Prostate gland (tissue), 2 donors: ENCODE results near the gene DOCK2. TPM values are rescaled to one million over a fixed set of nuclear protein-coding genes. Genes with fewer than 3 reads are reported as not detected.

Source experiments
- DNase-seq: peaks from one replicate; pipeline ENCODE4 v3.0.0-alpha.2; 2019; ENCODE audit warnings: low spot score
- H3K27ac ChIP-seq, 2 donors: fragments of 200-600 bp; sonication (generic); 2 replicates each; pipeline ENCODE4 v1.5.1; 2017 to 2019
- H3K27me3 ChIP-seq: fragments of 200-600 bp; sonication (generic); replicated peaks from 2 replicates; pipeline ENCODE4 v1.5.1; 2019; ENCODE audit not compliant: insufficient read depth
- H3K36me3 ChIP-seq, 2 donors: fragments of 200-600 bp; sonication (generic); 1 replicate in 1 of 2; 2 replicates in 1 of 2; pipeline versions ENCODE4 v1.5.1 to v1.8.1; 2017 to 2019
- H3K4me1 ChIP-seq: fragments of 200-600 bp; sonication (generic); replicated peaks from 2 replicates; pipeline ENCODE4 v1.5.1; 2019
- H3K4me3 ChIP-seq, 2 donors: fragments of 200-600 bp; sonication (generic); 2 replicates each; pipeline ENCODE4 v1.5.1; 2017 to 2019
- H3K9me3 ChIP-seq: fragments of 200-600 bp; sonication (generic); 2 replicates; pipeline ENCODE4 v1.5.1; 2017
- CTCF ChIP-seq, 4 experiments: fragments of 200-600 bp in 2 of 4; fragments of 450-650 bp in 2 of 4; sonication (generic) in 2 of 4; IDR thresholded peaks; 1 replicate in 3 of 4; 2 replicates in 1 of 4; pipeline ENCODE4 v1.5.1; 2016 to 2019; ENCODE audit warnings: antibody characterized with exemption in 4 of 4, mild to moderate bottlenecking in 2 of 4, moderate library complexity in 2 of 4
- POLR2A ChIP-seq: fragments of 450-650 bp; IDR thresholded peaks from one replicate; pipeline ENCODE4 v1.6.1; 2016; ENCODE audit warnings: antibody characterized with exemption, mild to moderate bottlenecking
- POLR2AphosphoS5 ChIP-seq: sonication (generic); formaldehyde crosslinking; IDR thresholded peaks from one replicate; pipeline ENCODE4 v1.6.1; 2017; ENCODE audit warnings: antibody characterized with exemption
- WGBS: methylation state at CpG from one replicate; pipeline ENCODE4 v1.1.5; 2018; 5-methylcytosine and 5-hydroxymethylcytosine counted together
- intact Hi-C: fragments of 100-400 bp; cut with DNase I; formaldehyde crosslinking; loops from one replicate; pipeline ENCODE4 v1.14.2; 2022
- total RNA-seq, 2 donors: library from RNA; depleted of rRNA; stranded (reverse); fragments of >200 nt; gene quantifications; one replicate each; pipeline ENCODE4 v1.1.0, GENCODE V29; 2016

DOCK2 gene
- total RNA-seq, 2 donors from 2014 or later = 2.5 to 6.2 TPM

GRCh38 chr5:169798906-169799660 is 162.0 kb downstream of the DOCK2 start:
- Histone ChIP-seq H3K27me3 (no peaks in the 10 kb centered on the region), H3K4me1 (no peaks in the 10 kb centered on the region), H3K9me3 (no peaks in the 10 kb centered on the region), H3K36me3 (no peaks in the 10 kb centered on the region), H3K27ac (no peak overlapping the region), H3K4me3 (no peak overlapping the region)
- intact Hi-C loops = no loop called here
- no peak for DNase-seq
- TF ChIP-seq CTCF (IDR thresholded peaks at IDR 0.05) (no peak), POLR2AphosphoS5 (no peak), POLR2A (no peak)
- 94% methylated on average over 4 of the region's 4 CpGs for WGBS

DNA sequence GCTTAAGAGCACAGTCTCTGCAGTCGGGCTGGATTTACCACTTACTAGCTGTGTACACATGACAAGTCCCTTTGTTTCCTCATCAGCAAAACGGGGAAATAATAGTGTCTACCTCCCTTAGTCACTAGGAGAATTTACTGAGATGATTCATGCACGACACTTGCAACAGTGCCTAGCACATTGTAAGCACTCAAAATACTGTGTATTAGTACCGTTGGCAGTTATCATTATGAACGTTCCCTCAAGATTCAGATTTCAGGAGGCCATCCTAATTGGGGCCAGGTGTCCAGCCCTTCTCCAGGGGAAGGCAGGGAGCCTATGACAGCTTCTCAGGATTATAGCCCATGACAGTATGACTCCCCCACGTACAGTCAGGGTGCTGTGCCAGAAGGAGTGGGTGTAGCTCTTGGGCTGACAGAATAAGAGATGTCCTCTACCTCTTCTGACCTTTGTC is 164.3 kb downstream of the DOCK2 start:
- H3K4me3 ChIP-seq = no peak overlapping the region
- 46% methylated on average over 6 of the region's 6 CpGs for WGBS
- no peaks in the 10 kb centered on the region for H3K27me3 ChIP-seq
- TF ChIP-seq POLR2A (no peak), CTCF (IDR thresholded peaks at IDR 0.05) (no peak), POLR2AphosphoS5 (no peak)
- no peak overlapping the region for H3K27ac ChIP-seq
- no peaks in the 10 kb centered on the region for H3K4me1 ChIP-seq
- H3K36me3 ChIP-seq = no peaks in the 10 kb centered on the region
- intact Hi-C loops = no loop called here
- DNase-seq = no peak
- H3K9me3 ChIP-seq = no peaks in the 10 kb centered on the region

DNA sequence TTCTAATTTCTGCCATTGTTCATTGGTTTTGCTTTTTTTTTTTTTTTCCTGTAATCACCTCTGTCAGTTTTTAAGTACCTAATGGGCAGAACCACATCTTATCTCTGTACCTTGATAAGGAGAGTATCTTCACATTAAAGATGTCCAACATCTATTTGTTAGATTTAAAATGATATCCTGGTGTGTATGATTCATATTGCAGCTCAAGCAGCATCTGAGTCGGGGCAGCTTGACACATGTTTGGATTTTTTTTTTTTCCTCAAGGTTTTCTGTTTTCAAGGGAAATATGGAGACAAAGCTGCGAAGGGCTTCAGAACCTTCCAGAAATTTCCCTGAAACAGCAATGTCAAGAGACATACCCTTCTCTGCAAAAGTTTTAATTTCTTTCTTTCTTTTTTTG is 164.7 kb downstream of the DOCK2 start:
- Histone ChIP-seq H3K4me3 (no peak overlapping the region), H3K27me3 (no peaks in the 10 kb centered on the region), H3K4me1 (no peaks in the 10 kb centered on the region), H3K9me3 (no peaks in the 10 kb centered on the region), H3K27ac (no peak overlapping the region), H3K36me3 (no peaks in the 10 kb centered on the region)
- TF ChIP-seq POLR2AphosphoS5 = no peak
- DNase-seq = no peak
- 78% methylated on average over 2 of the region's 2 CpGs for WGBS
- intact Hi-C loops = no loop called here

DNA sequence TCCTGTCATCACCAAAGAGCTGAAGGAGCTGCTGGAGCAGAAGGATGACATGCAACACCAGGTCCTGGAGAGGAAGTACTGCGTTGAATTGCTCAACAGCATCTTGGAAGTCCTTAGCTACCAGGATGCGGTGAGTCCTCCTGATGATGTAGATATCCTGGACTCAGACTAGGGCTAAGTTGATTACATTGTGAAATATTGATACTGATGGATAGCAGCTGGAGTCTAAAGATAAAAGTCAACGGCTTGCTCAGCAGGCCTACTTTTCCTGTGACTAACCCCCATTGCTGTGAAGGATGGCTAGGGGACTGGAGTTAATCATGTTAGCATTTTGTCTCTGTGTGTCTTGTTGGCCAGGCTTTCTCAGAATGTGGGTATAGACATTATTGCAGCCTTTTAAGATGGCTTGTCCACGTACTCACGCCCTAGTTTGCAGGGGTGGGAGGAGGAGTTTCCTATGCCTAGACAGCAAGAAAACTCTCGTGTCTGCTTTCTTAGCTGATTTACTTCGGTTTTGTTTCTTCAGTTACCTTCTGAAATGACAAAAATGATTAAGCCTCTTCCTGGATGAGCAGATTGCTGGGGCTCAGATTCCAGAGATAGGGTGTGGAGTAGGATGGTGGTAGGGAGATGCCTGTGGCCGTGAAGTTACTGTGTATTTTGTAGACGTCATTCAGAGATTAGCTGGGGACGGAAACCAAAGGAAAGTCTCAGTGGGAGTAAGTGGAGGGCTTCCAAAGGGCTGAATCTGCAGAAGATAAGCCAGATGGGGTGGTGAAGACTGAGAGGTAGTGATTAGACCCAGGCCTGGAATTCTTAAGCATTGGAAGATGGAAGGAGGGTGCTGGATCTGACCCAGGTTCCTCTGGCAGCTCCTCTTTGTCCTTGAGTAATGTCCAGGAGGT is 166.3 kb downstream of the DOCK2 start:
- Histone ChIP-seq H3K27ac (no peak overlapping the region), H3K27me3 (no peaks in the 10 kb centered on the region), H3K9me3 (no peaks in the 10 kb centered on the region), H3K36me3 (no peaks in the 10 kb centered on the region), H3K4me1 (no peaks in the 10 kb centered on the region), H3K4me3 (no peak overlapping the region)
- intact Hi-C loops = no loop called here
- no peak for DNase-seq
- 65% methylated on average over 10 of the region's 10 CpGs for WGBS
- TF ChIP-seq CTCF (IDR thresholded peaks at IDR 0.05) (no peak), POLR2AphosphoS5 (no peak), POLR2A (no peak)

GRCh38 chr5:169804861-169805260 is 167.8 kb downstream of the DOCK2 start:
- Histone ChIP-seq H3K27ac (no peak overlapping the region), H3K9me3 (no peaks in the 10 kb centered on the region), H3K27me3 (no peaks in the 10 kb centered on the region), H3K4me3 (no peak overlapping the region), H3K4me1 (no peaks in the 10 kb centered on the region), H3K36me3 (no peaks in the 10 kb centered on the region)
- TF ChIP-seq CTCF (IDR thresholded peaks at IDR 0.05) (no peak), POLR2A (no peak), POLR2AphosphoS5 (no peak)
- intact Hi-C loops = no loop called here
- DNase-seq = no peak
- 75% methylated on average over 1 of the region's 1 CpG for WGBS
